IMR-90 (cell line): Measurements from ENCODE around the gene TIMM10.

Experiments
- BHLHE40 ChIP-seq: fragments of 150-350 bp; IDR thresholded peaks from 2 replicates; pipeline ENCODE4 v1.6.1; 2016; ENCODE audit warnings: mild to moderate bottlenecking, low read depth, low read length
- CHD1 ChIP-seq: IDR thresholded peaks from 2 replicates; pipeline ENCODE4 v1.6.1; 2012; ENCODE audit warnings: low read depth, low read length, improper control_type of control experiment
- CTCF ChIP-seq: conservative IDR thresholded peaks from 2 replicates; pipeline ENCODE4 v1.5.1; 2012; ENCODE audit warnings: mild to moderate bottlenecking, low read depth, low read length, improper control_type of control experiment
- ELK1 ChIP-seq: fragments of 150-350 bp; IDR thresholded peaks from 2 replicates; pipeline ENCODE4 v1.6.1; 2016; ENCODE audit warnings: low read depth, mild to moderate bottlenecking, low read length, moderate library complexity, borderline replicate concordance
- MAFK ChIP-seq: IDR thresholded peaks from 2 replicates; pipeline ENCODE4 v1.6.1; 2012; ENCODE audit warnings: low read depth, low read length, improper control_type of control experiment
- MAZ ChIP-seq: IDR thresholded peaks from 2 replicates; pipeline ENCODE4 v1.6.1; 2012; ENCODE audit warnings: low read depth, mild to moderate bottlenecking, low read length, improper control_type of control experiment, moderate library complexity, borderline replicate concordance
- MXI1 ChIP-seq: IDR thresholded peaks from 2 replicates; pipeline ENCODE4 v1.6.1; 2012; ENCODE audit warnings: low read depth, mild to moderate bottlenecking, low read length, moderate library complexity, borderline replicate concordance
- NFE2L2 ChIP-seq: fragments of 150-350 bp; IDR thresholded peaks from 2 replicates; pipeline ENCODE4 v1.6.1; 2016; ENCODE audit warnings: low read depth, mild to moderate bottlenecking, low read length
- POLR2A ChIP-seq: IDR thresholded peaks from 2 replicates; pipeline ENCODE4 v1.6.1; 2012; ENCODE audit warnings: mild to moderate bottlenecking, low read depth, low read length
- RAD21 ChIP-seq: IDR thresholded peaks from 2 replicates; pipeline ENCODE4 v1.6.1; 2012; ENCODE audit warnings: low read length, improper control_type of control experiment
- RCOR1 ChIP-seq: IDR thresholded peaks from 2 replicates; pipeline ENCODE4 v1.6.1; 2012; ENCODE audit warnings: mild to moderate bottlenecking, low read length, improper control_type of control experiment; ENCODE audit not compliant: insufficient replicate concordance
- RFX5 ChIP-seq: IDR thresholded peaks from 2 replicates; pipeline ENCODE4 v1.8.0; 2012; ENCODE audit warnings: low read depth, mild to moderate bottlenecking, low read length, moderate library complexity
- SMC3 ChIP-seq: fragments of 150-350 bp; IDR thresholded peaks from 2 replicates; pipeline ENCODE4 v1.6.1; 2016; ENCODE audit warnings: low read depth, mild to moderate bottlenecking, antibody characterized with exemption, low read length, moderate library complexity
- USF2 ChIP-seq: fragments of 150-350 bp; IDR thresholded peaks from 2 replicates; pipeline ENCODE4 v1.6.1; 2017; ENCODE audit warnings: mild to moderate bottlenecking, antibody characterized with exemption, low read length, low read depth

GRCh38 chr11:57527056-57527631 lies 3.4 kb downstream of the TIMM10 start:
- TF ChIP-seq POLR2A (no peak), SMC3 (peak; percentile 77), MAFK (no peak), USF2 (no peak), CTCF (peak; percentile 94), RFX5 (no peak), NFE2L2 (no peak), BHLHE40 (no peak), CHD1 (no peak), ELK1 (no peak), RAD21 (peak; percentile 96), MXI1 (no peak), MAZ (no peak), RCOR1 (no peak)
